Hepatocyte (in vitro differentiated cells): ENCODE results near the gene GALNT13. TPM values are rescaled to one million over a fixed set of nuclear protein-coding genes. Genes with fewer than 3 reads are reported as not detected.

Source experiments
- DNase-seq: peaks from one replicate; pipeline ENCODE4 v3.0.0-alpha.2; 2016; ENCODE audit warnings: low spot score
- H2AFZ ChIP-seq: fragments of 200-600 bp; sonication (generic); 2 replicates; pipeline ENCODE4 v1.6.0; 2016; ENCODE audit warnings: antibody characterized with exemption, mild to moderate bottlenecking
- H3K27ac ChIP-seq: fragments of 200-600 bp; sonication (generic); 2 replicates; pipeline ENCODE4 v1.5.1; 2016; ENCODE audit warnings: mild to moderate bottlenecking
- H3K27me3 ChIP-seq: fragments of 200-600 bp; sonication (generic); 2 replicates; pipeline ENCODE4 v1.6.1; 2016
- H3K36me3 ChIP-seq: fragments of 200-600 bp; sonication (generic); replicated peaks from 2 replicates; pipeline ENCODE4 v1.5.1; 2016; ENCODE audit warnings: low read depth; ENCODE audit not compliant: insufficient read depth
- H3K4me1 ChIP-seq: fragments of 200-600 bp; sonication (generic); 2 replicates; pipeline ENCODE4 v1.5.1; 2016; ENCODE audit warnings: mild to moderate bottlenecking, moderate library complexity; ENCODE audit not compliant: insufficient read depth
- H3K4me2 ChIP-seq: fragments of 200-600 bp; sonication (generic); 2 replicates; pipeline ENCODE4 v1.6.0; 2016
- H3K4me3 ChIP-seq: fragments of 200-600 bp; sonication (generic); 2 replicates; pipeline ENCODE4 v1.5.1; 2016; ENCODE audit warnings: mild to moderate bottlenecking
- H3K79me2 ChIP-seq: fragments of 200-600 bp; sonication (generic); 2 replicates; pipeline ENCODE4 v1.6.0; 2017; ENCODE audit warnings: mild to moderate bottlenecking
- H3K9me2 ChIP-seq: fragments of 200-600 bp; sonication (generic); replicated peaks from 2 replicates; pipeline ENCODE4 v1.6.0; 2017; ENCODE audit warnings: mild to moderate bottlenecking; ENCODE audit not compliant: insufficient read depth
- H3K9me3 ChIP-seq: fragments of 200-600 bp; sonication (generic); 2 replicates; pipeline ENCODE4 v1.5.1; 2016; ENCODE audit warnings: low read depth, mild to moderate bottlenecking
- H4K20me1 ChIP-seq: fragments of 200-600 bp; sonication (generic); 2 replicates; pipeline ENCODE4 v1.6.0; 2016; ENCODE audit warnings: mild to moderate bottlenecking; ENCODE audit not compliant: insufficient read depth, poor library complexity, severe bottlenecking
- EZH2 ChIP-seq: fragments of 200-600 bp; sonication (generic); IDR thresholded peaks from 2 replicates; pipeline ENCODE4 v1.6.1; 2016; ENCODE audit warnings: antibody characterized with exemption, mild to moderate bottlenecking, borderline replicate concordance
- EZH2phosphoT487 ChIP-seq: fragments of 200-600 bp; sonication (generic); IDR thresholded peaks from one replicate; pipeline ENCODE4 v1.6.1; 2018; ENCODE audit warnings: antibody characterized with exemption, mild to moderate bottlenecking, low read depth, moderate library complexity; ENCODE audit not compliant: unreplicated experiment, severe bottlenecking
- WGBS: methylation state at CpG from one replicate; pipeline ENCODE4 v1.1.6; 2016; ENCODE audit warnings: low lambda C conversion rate; ENCODE audit errors: missing lambda C conversion rate; 5-methylcytosine and 5-hydroxymethylcytosine counted together
- polyA plus RNA-seq: library from polyadenylated mRNA; unstranded; fragments of >200 nt; fragmentation: Nextera tagmentation; extraction: Ambion mirVana; gene quantifications from 2 replicates; pipeline ENCODE4 v1.2.1, GENCODE V29; 2016
- total RNA-seq: library from RNA; depleted of rRNA; stranded (reverse); fragments of >200 nt; gene quantifications from 2 replicates; pipeline ENCODE4 v1.2.3, GENCODE V29; 2014
- TF ChIP-seq, protein P1 (sequence below): fragments of 200-600 bp; sonication (generic); IDR thresholded peaks from 2 replicates; pipeline ENCODE4 v1.5.1; 2016; ENCODE audit warnings: antibody characterized with exemption, mild to moderate bottlenecking; ENCODE audit not compliant: poor library complexity

GALNT13 gene
- total and polyA plus RNA-seq, 2 experiments from 2014 or later = 25.6 to 53.5 TPM

DNA sequence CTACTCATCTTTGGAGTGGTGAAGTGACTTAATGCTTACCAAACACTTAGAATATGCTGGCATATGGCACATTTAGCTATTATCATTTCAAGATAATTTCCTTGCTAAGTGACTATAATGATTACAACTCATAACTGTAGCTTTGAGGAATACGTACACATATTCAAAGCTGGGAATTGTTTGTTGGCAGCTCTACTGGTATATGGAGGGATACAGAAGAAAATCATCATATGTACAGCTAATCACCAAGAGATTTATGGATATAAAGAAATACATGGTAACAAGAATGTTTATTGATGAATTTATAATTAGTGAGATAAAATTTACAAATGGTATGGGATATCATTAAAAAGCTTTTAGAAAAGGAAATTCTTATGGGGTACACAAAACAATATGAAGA is 207.2 kb downstream of the GALNT13 start:
- Histone ChIP-seq H3K9me3 (no peaks in the 10 kb centered on the region), H3K9me2 (no peaks in the 10 kb centered on the region), H3K4me1 (no peaks in the 10 kb centered on the region), H3K27me3 (no peaks in the 10 kb centered on the region), H4K20me1 (no peaks in the 10 kb centered on the region), H3K4me2 (no peak overlapping the region), H3K27ac (no peak overlapping the region), H3K36me3 (no peaks in the 10 kb centered on the region), H3K4me3 (no peak overlapping the region), H3K79me2 (no peaks in the 10 kb centered on the region), H2AFZ (no peak overlapping the region)
- DNase-seq = no peak
- TF ChIP-seq, protein P1, sequence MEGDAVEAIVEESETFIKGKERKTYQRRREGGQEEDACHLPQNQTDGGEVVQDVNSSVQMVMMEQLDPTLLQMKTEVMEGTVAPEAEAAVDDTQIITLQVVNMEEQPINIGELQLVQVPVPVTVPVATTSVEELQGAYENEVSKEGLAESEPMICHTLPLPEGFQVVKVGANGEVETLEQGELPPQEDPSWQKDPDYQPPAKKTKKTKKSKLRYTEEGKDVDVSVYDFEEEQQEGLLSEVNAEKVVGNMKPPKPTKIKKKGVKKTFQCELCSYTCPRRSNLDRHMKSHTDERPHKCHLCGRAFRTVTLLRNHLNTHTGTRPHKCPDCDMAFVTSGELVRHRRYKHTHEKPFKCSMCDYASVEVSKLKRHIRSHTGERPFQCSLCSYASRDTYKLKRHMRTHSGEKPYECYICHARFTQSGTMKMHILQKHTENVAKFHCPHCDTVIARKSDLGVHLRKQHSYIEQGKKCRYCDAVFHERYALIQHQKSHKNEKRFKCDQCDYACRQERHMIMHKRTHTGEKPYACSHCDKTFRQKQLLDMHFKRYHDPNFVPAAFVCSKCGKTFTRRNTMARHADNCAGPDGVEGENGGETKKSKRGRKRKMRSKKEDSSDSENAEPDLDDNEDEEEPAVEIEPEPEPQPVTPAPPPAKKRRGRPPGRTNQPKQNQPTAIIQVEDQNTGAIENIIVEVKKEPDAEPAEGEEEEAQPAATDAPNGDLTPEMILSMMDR = no peak
- TF ChIP-seq EZH2 = no peak
- no peak for TF ChIP-seq EZH2phosphoT487
- WGBS = 81% methylated on average over 1 of the region's 1 CpG

DNA sequence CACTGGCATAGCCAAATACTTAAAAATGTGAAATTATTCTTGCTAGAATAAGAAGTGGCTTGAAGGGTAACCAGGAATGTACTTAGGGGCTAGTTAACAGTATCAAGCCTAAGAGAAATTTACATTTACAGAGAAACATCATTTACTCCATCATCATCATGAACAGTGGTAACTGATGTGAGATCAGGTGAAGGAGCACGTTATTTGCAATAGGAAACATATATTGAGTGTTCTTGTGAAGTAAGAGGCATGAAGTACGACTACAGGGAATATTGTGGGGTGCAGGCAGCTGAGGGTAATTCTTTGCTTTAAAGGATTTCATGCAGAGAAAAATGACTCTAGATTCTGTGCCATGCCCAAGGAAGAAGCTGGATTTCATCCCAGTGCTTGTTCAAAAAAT is 220.8 kb downstream of the GALNT13 start:
- WGBS = 90% methylated on average over 2 of the region's 2 CpGs
- Histone ChIP-seq H3K4me2 (no peak overlapping the region), H2AFZ (no peak overlapping the region), H4K20me1 (no peaks in the 10 kb centered on the region), H3K9me2 (no peaks in the 10 kb centered on the region), H3K27ac (no peak overlapping the region), H3K4me3 (no peak overlapping the region), H3K36me3 (no peaks in the 10 kb centered on the region), H3K79me2 (no peaks in the 10 kb centered on the region), H3K4me1 (no peaks in the 10 kb centered on the region), H3K27me3 (no peaks in the 10 kb centered on the region), H3K9me3 (no peaks in the 10 kb centered on the region)
- TF ChIP-seq, protein P1 = no peak
- no peak for TF ChIP-seq EZH2
- TF ChIP-seq EZH2phosphoT487 = no peak
- DNase-seq = no peak

DNA sequence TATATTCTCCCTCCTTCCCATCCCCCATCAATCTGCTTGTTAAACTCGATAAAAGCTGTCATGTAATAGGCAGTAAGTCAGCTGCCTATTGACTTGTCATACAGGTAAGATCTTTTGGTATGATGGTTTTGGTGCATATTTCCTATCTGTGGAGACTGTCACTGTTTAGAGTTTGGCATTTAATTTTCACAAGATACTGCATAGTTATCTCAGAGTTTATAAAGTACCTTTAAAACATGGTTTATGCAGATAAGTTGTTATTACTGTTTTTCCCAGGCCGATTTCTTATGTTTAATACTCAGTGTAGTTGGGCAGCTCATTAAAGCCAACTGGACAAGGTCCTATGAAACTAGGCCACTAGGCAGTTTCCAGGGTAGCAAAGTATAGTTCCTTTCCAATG is 222.1 kb downstream of the GALNT13 start:
- H3K4me1 ChIP-seq = no peaks in the 10 kb centered on the region
- H3K27me3 ChIP-seq = no peaks in the 10 kb centered on the region
- no peaks in the 10 kb centered on the region for H3K9me2 ChIP-seq
- no peaks in the 10 kb centered on the region for H3K79me2 ChIP-seq
- H3K36me3 ChIP-seq = no peaks in the 10 kb centered on the region
- no peaks in the 10 kb centered on the region for H4K20me1 ChIP-seq
- no peak overlapping the region for H3K4me3 ChIP-seq
- DNase-seq = no peak
- no peak overlapping the region for H3K4me2 ChIP-seq
- 83% methylated on average over 2 of the region's 2 CpGs for WGBS
- H2AFZ ChIP-seq = no peak overlapping the region
- H3K27ac ChIP-seq = no peak overlapping the region
- TF ChIP-seq EZH2 (no peak), EZH2phosphoT487 (no peak)
- TF ChIP-seq, protein P1 = no peak
- no peaks in the 10 kb centered on the region for H3K9me3 ChIP-seq

- Histone ChIP-seq H3K4me1 (no peaks in the 10 kb centered on the region), H3K4me3 (no peak overlapping the region), H3K27me3 (no peaks in the 10 kb centered on the region), H4K20me1 (no peaks in the 10 kb centered on the region), H3K9me2 (no peaks in the 10 kb centered on the region), H3K27ac (no peak overlapping the region), H3K79me2 (no peaks in the 10 kb centered on the region), H2AFZ (no peak overlapping the region), H3K9me3 (no peaks in the 10 kb centered on the region), H3K4me2 (no peak overlapping the region), H3K36me3 (no peaks in the 10 kb centered on the region)
- 91% methylated on average over 4 of the region's 4 CpGs for WGBS
- TF ChIP-seq, protein P1 = no peak
- TF ChIP-seq EZH2phosphoT487 = no peak
- no peak for TF ChIP-seq EZH2
- no peak for DNase-seq
Measured at GRCh38 chr2:154097833-154098398, 226.2 kb downstream of the GALNT13 start.
